HG03066 (cell line): Measurements from ENCODE around the gene ATP5MC3.
"Not testable (repeated sequence)": the region's sequence is repeated elsewhere in the genome, so short reads cannot be mapped to it uniquely, and the experiment has no call there.

Experiments
- ATAC-seq: cut with Tn5 transposase; IDR thresholded peaks from one replicate; pipeline ENCODE4 v1.9.1; 2021; ENCODE audit warnings: low read depth; ENCODE audit not compliant: unreplicated experiment

Gene ATP5MC3

GRCh38 chr2:175181104-175181876 is at the start of gene ATP5MC3:
Gene ATP5MC3, minus strand, starts transcription at chr2:175181710. Its CDS starts 317 bp downstream, at chr2:175181393.
- ATAC-seq, result peak; percentile 89

- ATAC-seq, result not testable (repeated sequence)
Observed at GRCh38 chr2:175228601-175229000, 47.1 kb upstream of the ATP5MC3 start.

GRCh38 chr2:175228179-175228578 is 46.7 kb upstream of the ATP5MC3 start:
- ATAC-seq, result no peak

GRCh38 chr2:175227393-175227792 is 45.9 kb upstream of the ATP5MC3 start:
- no peak for ATAC-seq

- no peak for ATAC-seq
Observed at GRCh38 chr2:175220075-175220474, 38.6 kb upstream of the ATP5MC3 start.

GRCh38 chr2:175218551-175218950 is 37.0 kb upstream of the ATP5MC3 start:
- ATAC-seq, result no peak

- no peak for ATAC-seq
Observed at GRCh38 chr2:175207741-175208438, 26.4 kb upstream of the ATP5MC3 start.

- ATAC-seq, result no peak
Observed at GRCh38 chr2:175206866-175207265, 25.4 kb upstream of the ATP5MC3 start.

GRCh38 chr2:175205523-175205922 is 24.0 kb upstream of the ATP5MC3 start:
- ATAC-seq, result no peak

GRCh38 chr2:175203621-175204496 is 22.3 kb upstream of the ATP5MC3 start:
- peak; percentile 73 for ATAC-seq

- ATAC-seq, result no peak
Observed at GRCh38 chr2:175195012-175195411, 13.5 kb upstream of the ATP5MC3 start.

GRCh38 chr2:175188761-175189160 is 7.3 kb upstream of the ATP5MC3 start:
- no peak for ATAC-seq

GRCh38 chr2:175187378-175187777 is 5.9 kb upstream of the ATP5MC3 start:
- peak; percentile 86 for ATAC-seq

GRCh38 chr2:175183674-175184073 is 2.2 kb upstream of the ATP5MC3 start:
- ATAC-seq, result no peak

GRCh38 chr2:175181877-175182308 is 383 bp upstream of the ATP5MC3 start:
- no peak for ATAC-seq

GRCh38 chr2:175180701-175181103 is 808 bp downstream of the ATP5MC3 start:
- ATAC-seq, result peak; percentile 42

- no peak for ATAC-seq
Observed at GRCh38 chr2:175176624-175177023, 4.9 kb downstream of the ATP5MC3 start.

GRCh38 chr2:175175896-175176295 is 5.6 kb downstream of the ATP5MC3 start:
- no peak for ATAC-seq

- no peak for ATAC-seq
Observed at GRCh38 chr2:175175320-175175719, 6.2 kb downstream of the ATP5MC3 start.

GRCh38 chr2:175170659-175171304 is 10.7 kb downstream of the ATP5MC3 start:
- ATAC-seq, result no peak
